ENCODE data around the gene PDLIM5. TPM values are rescaled to one million over a fixed set of nuclear protein-coding genes. Genes with fewer than 3 reads are reported as not detected.
"Not testable (repeated sequence)": the region's sequence is repeated elsewhere in the genome, so short reads cannot be mapped to it uniquely, and the experiment has no call there.

PDLIM5 gene
- total RNA-seq, 4 donors from 2014 or later: 90.5 to 148 (median 115) TPM

GRCh38 chr4:94546949-94547348 lies 95.2 kb downstream of the PDLIM5 start:
- H3K4me1 ChIP-seq: peaks cover 12% of the 10 kb centered on the region
- TF ChIP-seq POLR2A (IDR thresholded peaks at IDR 0.05): no peak
- TF ChIP-seq POLR2AphosphoS5 (IDR thresholded peaks at IDR 0.05): no peak
- TF ChIP-seq CTCF (IDR thresholded peaks at IDR 0.05): no peak

GRCh38 chr4:94548571-94548970 lies 96.8 kb downstream of the PDLIM5 start:
- no peak for TF ChIP-seq POLR2AphosphoS5 (IDR thresholded peaks at IDR 0.05)
- no peak for TF ChIP-seq EP300 (IDR thresholded peaks at IDR 0.05)
- no peak for TF ChIP-seq CTCF (IDR thresholded peaks at IDR 0.05)
- no peak for TF ChIP-seq POLR2A (IDR thresholded peaks at IDR 0.05)
- no peak overlapping the region for H3K27ac ChIP-seq
- no peaks in the 10 kb centered on the region for H3K9me3 ChIP-seq
- H3K4me3 ChIP-seq: no peak overlapping the region
- no peaks in the 10 kb centered on the region for H3K27me3 ChIP-seq
- no peaks in the 10 kb centered on the region for H3K36me3 ChIP-seq
- peaks cover 12% of the 10 kb centered on the region for H3K4me1 ChIP-seq
- WGBS: 31% methylated on average over 1 of the region's 1 CpG
- DNase-seq (ENCODE audit: low spot score in 2 of 2): no peak

More at GRCh38 chr4:94546949-94547348, 95.2 kb downstream of the PDLIM5 start:
- DNase-seq (ENCODE audit: low spot score in 2 of 2): no peak
- WGBS: 97% methylated on average over 3 of the region's 3 CpGs
- H3K27ac ChIP-seq: no peak overlapping the region
- no peaks in the 10 kb centered on the region for H3K27me3 ChIP-seq
- no peaks in the 10 kb centered on the region for H3K9me3 ChIP-seq
- no peaks in the 10 kb centered on the region for H3K36me3 ChIP-seq
- no peak overlapping the region for H3K4me3 ChIP-seq

GRCh38 chr4:94550352-94550751 lies 98.6 kb downstream of the PDLIM5 start:
- H3K27me3 ChIP-seq: no peaks in the 10 kb centered on the region
- H3K9me3 ChIP-seq: no peaks in the 10 kb centered on the region
- H3K36me3 ChIP-seq: no peaks in the 10 kb centered on the region
- DNase-seq (ENCODE audit: low spot score in 2 of 2): no peak
- TF ChIP-seq CTCF (IDR thresholded peaks at IDR 0.05): no peak
- TF ChIP-seq EP300 (IDR thresholded peaks at IDR 0.05): no peak
- no peak for TF ChIP-seq POLR2AphosphoS5 (IDR thresholded peaks at IDR 0.05)
- no peak for TF ChIP-seq POLR2A (IDR thresholded peaks at IDR 0.05)
- 97% methylated on average over 1 of the region's 1 CpG for WGBS
- H3K4me1 ChIP-seq: peaks cover 12% of the 10 kb centered on the region
- no peak overlapping the region for H3K4me3 ChIP-seq
- H3K27ac ChIP-seq: no peak overlapping the region

GRCh38 chr4:94550851-94551250 lies 99.1 kb downstream of the PDLIM5 start:
- Histone ChIP-seq H3K4me3 (no peak overlapping the region), H3K9me3 (no peaks in the 10 kb centered on the region), H3K4me1 (peaks cover 12% of the 10 kb centered on the region), H3K27ac (no peak overlapping the region), H3K27me3 (no peaks in the 10 kb centered on the region), H3K36me3 (no peaks in the 10 kb centered on the region)
- TF ChIP-seq CTCF (IDR thresholded peaks at IDR 0.05): no peak
- no peak for TF ChIP-seq POLR2AphosphoS5 (IDR thresholded peaks at IDR 0.05)
- TF ChIP-seq EP300 (IDR thresholded peaks at IDR 0.05): no peak
- TF ChIP-seq POLR2A (IDR thresholded peaks at IDR 0.05): no peak
- DNase-seq (ENCODE audit: low spot score in 2 of 2): no peak
- WGBS: 96% methylated on average over 1 of the region's 1 CpG

GRCh38 chr4:94551643-94552564 lies 100.2 kb downstream of the PDLIM5 start:
- H3K9me3 ChIP-seq: no peaks in the 10 kb centered on the region
- no peak for DNase-seq (ENCODE audit: low spot score in 2 of 2)

GRCh38 chr4:94556047-94556446 lies 104.3 kb downstream of the PDLIM5 start:
- H3K27me3 ChIP-seq; H3K9me3 ChIP-seq; H3K4me3 ChIP-seq; DNase-seq (ENCODE audit: low spot score in 2 of 2); H3K36me3 ChIP-seq; H3K27ac ChIP-seq: not testable (repeated sequence)
- peaks cover 23% of the 10 kb centered on the region for H3K4me1 ChIP-seq
- 96% methylated on average over 4 of the region's 4 CpGs for WGBS

More at GRCh38 chr4:94551643-94552564, 100.2 kb downstream of the PDLIM5 start:
- peaks cover 12% of the 10 kb centered on the region for H3K4me1 ChIP-seq
- no peaks in the 10 kb centered on the region for H3K27me3 ChIP-seq
- 96% methylated on average over 3 of the region's 3 CpGs for WGBS
- TF ChIP-seq POLR2A (IDR thresholded peaks at IDR 0.05): no peak
- no peak for TF ChIP-seq CTCF (IDR thresholded peaks at IDR 0.05)
- TF ChIP-seq POLR2AphosphoS5 (IDR thresholded peaks at IDR 0.05): no peak
- TF ChIP-seq EP300 (IDR thresholded peaks at IDR 0.05): no peak
- H3K27ac ChIP-seq: no peak overlapping the region
- H3K36me3 ChIP-seq: no peaks in the 10 kb centered on the region
- H3K4me3 ChIP-seq: no peak overlapping the region

GRCh38 chr4:94557632-94558031 lies 105.9 kb downstream of the PDLIM5 start:
- not testable (repeated sequence) for H3K27me3 ChIP-seq; H3K27ac ChIP-seq; H3K4me3 ChIP-seq; H3K36me3 ChIP-seq; H3K9me3 ChIP-seq; DNase-seq (ENCODE audit: low spot score in 2 of 2)
- H3K4me1 ChIP-seq: peaks cover 39% of the 10 kb centered on the region
- WGBS: 80% methylated on average over 1 of the region's 1 CpG

All from suprapubic skin (tissue), 4 donors.